ENCODE results near the gene R3HDM1.

GRCh38 chr2:135688978-135689377 lies 157.7 kb downstream of the R3HDM1 start:
- no peak for TF ChIP-seq EZH2 (IDR thresholded peaks at IDR 0.05)
- TF ChIP-seq POLR2AphosphoS5 (IDR thresholded peaks at IDR 0.05; ENCODE audit: borderline replicate concordance, low read depth, low read length): no peak
- TF ChIP-seq FOXP2 (optimal IDR thresholded peaks at IDR 0.05; ENCODE audit: control extremely low read depth, extremely low read length, insufficient read depth): no peak

Measured in SK-N-MC (cell line).